HL-60 (cell line): ENCODE data around the gene UBE2E3.

Experiments
- CTCF ChIP-seq: IDR thresholded peaks from one replicate; pipeline ENCODE4 v1.5.1; 2011; ENCODE audit warnings: low read length, control low read depth, inconsistent platforms; ENCODE audit not compliant: insufficient read depth
- TF ChIP-seq, protein P1 (sequence below): IDR thresholded peaks from 2 replicates; pipeline ENCODE4 v1.6.1; 2012; ENCODE audit warnings: low read depth; ENCODE audit not compliant: insufficient replicate concordance

- TF ChIP-seq CTCF = no peak
- TF ChIP-seq, protein P1, sequence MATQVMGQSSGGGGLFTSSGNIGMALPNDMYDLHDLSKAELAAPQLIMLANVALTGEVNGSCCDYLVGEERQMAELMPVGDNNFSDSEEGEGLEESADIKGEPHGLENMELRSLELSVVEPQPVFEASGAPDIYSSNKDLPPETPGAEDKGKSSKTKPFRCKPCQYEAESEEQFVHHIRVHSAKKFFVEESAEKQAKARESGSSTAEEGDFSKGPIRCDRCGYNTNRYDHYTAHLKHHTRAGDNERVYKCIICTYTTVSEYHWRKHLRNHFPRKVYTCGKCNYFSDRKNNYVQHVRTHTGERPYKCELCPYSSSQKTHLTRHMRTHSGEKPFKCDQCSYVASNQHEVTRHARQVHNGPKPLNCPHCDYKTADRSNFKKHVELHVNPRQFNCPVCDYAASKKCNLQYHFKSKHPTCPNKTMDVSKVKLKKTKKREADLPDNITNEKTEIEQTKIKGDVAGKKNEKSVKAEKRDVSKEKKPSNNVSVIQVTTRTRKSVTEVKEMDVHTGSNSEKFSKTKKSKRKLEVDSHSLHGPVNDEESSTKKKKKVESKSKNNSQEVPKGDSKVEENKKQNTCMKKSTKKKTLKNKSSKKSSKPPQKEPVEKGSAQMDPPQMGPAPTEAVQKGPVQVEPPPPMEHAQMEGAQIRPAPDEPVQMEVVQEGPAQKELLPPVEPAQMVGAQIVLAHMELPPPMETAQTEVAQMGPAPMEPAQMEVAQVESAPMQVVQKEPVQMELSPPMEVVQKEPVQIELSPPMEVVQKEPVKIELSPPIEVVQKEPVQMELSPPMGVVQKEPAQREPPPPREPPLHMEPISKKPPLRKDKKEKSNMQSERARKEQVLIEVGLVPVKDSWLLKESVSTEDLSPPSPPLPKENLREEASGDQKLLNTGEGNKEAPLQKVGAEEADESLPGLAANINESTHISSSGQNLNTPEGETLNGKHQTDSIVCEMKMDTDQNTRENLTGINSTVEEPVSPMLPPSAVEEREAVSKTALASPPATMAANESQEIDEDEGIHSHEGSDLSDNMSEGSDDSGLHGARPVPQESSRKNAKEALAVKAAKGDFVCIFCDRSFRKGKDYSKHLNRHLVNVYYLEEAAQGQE = no peak
These were observed 4.8 kb upstream of the UBE2E3 start for GRCh38 chr2:180975585-180975984.
